ENCODE results near the gene ADAMTSL1. TPM values are rescaled to one million over a fixed set of nuclear protein-coding genes. Genes with fewer than 3 reads are reported as not detected.

ADAMTSL1 gene
- total RNA-seq, 4 donors from 2014 or later, result 2.0 to 7.3 (median 3.7) TPM

GRCh38 chr9:18770131-18770908 is 296.4 kb downstream of the ADAMTSL1 start:
- DNase-seq (ENCODE audit: low spot score) (no peak), ATAC-seq (ENCODE audit: low FRiP score) (no peak)
- no peak for TF ChIP-seq CTCF (IDR thresholded peaks at IDR 0.05)

- ATAC-seq (ENCODE audit: low FRiP score) (peak; percentile 43), DNase-seq (ENCODE audit: low spot score) (no peak)
- no peak for TF ChIP-seq CTCF (IDR thresholded peaks at IDR 0.05)
Observed at GRCh38 chr9:18771011-18771410, 297.1 kb downstream of the ADAMTSL1 start.

- DNase-seq (ENCODE audit: low spot score) (no peak), ATAC-seq (ENCODE audit: low FRiP score) (no peak)
- TF ChIP-seq CTCF (IDR thresholded peaks at IDR 0.05), result no peak
Observed at GRCh38 chr9:18771763-18772162, 297.8 kb downstream of the ADAMTSL1 start.

- no peak for ATAC-seq (ENCODE audit: low FRiP score)
- DNase-seq (ENCODE audit: low spot score), result no peak
- no peak for TF ChIP-seq CTCF (IDR thresholded peaks at IDR 0.05)
Observed at GRCh38 chr9:18775241-18775640, 301.3 kb downstream of the ADAMTSL1 start.

- DNase-seq (ENCODE audit: low spot score) (no peak), ATAC-seq (ENCODE audit: low FRiP score) (no peak)
- TF ChIP-seq CTCF (IDR thresholded peaks at IDR 0.05), result no peak
Observed at GRCh38 chr9:18775930-18776329, 302.0 kb downstream of the ADAMTSL1 start.

GRCh38 chr9:18776836-18777820 is 303.2 kb downstream of the ADAMTSL1 start:
- no peak for ATAC-seq (ENCODE audit: low FRiP score)

More at GRCh38 chr9:18776836-18777820, 303.2 kb downstream of the ADAMTSL1 start:
- no peak for TF ChIP-seq CTCF (IDR thresholded peaks at IDR 0.05)
- DNase-seq (ENCODE audit: low spot score), result no peak

Data from omental fat pad (tissue), 4 donors.